GM23248 (cell line): ENCODE measurements around the gene PHACTR4. TPM values are rescaled to one million over a fixed set of nuclear protein-coding genes. Genes with fewer than 3 reads are reported as not detected.
A peak's percentile ranks its signal among the peaks of the same experiment; 100 is the strongest.
"Not testable (repeated sequence)": the region's sequence is repeated elsewhere in the genome, so short reads cannot be mapped to it uniquely, and the experiment has no call there.

ENCODE experiments used
- DNase-seq: peaks from one replicate; pipeline ENCODE4 v3.0.0-alpha.2; 2015
- H2AFZ ChIP-seq: fragments of 200-600 bp; sonication (generic); 2 replicates; pipeline ENCODE4 v1.6.1; 2016; ENCODE audit warnings: antibody characterized with exemption
- H3F3A ChIP-seq: fragments of 200-600 bp; sonication (generic); 2 replicates; pipeline ENCODE4 v1.6.1; 2016; ENCODE audit warnings: mild to moderate bottlenecking, antibody characterized with exemption, mixed run types; ENCODE audit not compliant: insufficient read depth
- H3K27ac ChIP-seq: fragments of 200-600 bp; sonication (generic); 2 replicates; pipeline ENCODE4 v1.5.1; 2016; ENCODE audit warnings: mild to moderate bottlenecking
- H3K27me3 ChIP-seq: fragments of 200-600 bp; sonication (generic); replicated peaks from 2 replicates; pipeline ENCODE4 v1.6.1; 2016; ENCODE audit warnings: mild to moderate bottlenecking; ENCODE audit not compliant: insufficient read depth
- H3K36me3 ChIP-seq: fragments of 200-600 bp; sonication (generic); 2 replicates; pipeline ENCODE4 v1.6.1; 2016; ENCODE audit warnings: low read depth, mild to moderate bottlenecking
- H3K4me1 ChIP-seq: fragments of 200-600 bp; sonication (generic); 2 replicates; pipeline ENCODE4 v1.6.1; 2016; ENCODE audit warnings: mild to moderate bottlenecking; ENCODE audit not compliant: insufficient read depth
- H3K4me2 ChIP-seq: fragments of 200-600 bp; sonication (generic); one replicate; pipeline ENCODE4 v1.6.1; 2016; ENCODE audit warnings: mild to moderate bottlenecking; ENCODE audit not compliant: unreplicated experiment
- H3K4me3 ChIP-seq: fragments of 200-600 bp; sonication (generic); 2 replicates; pipeline ENCODE4 v1.5.1; 2016; ENCODE audit warnings: mild to moderate bottlenecking
- H3K79me2 ChIP-seq: fragments of 200-600 bp; sonication (generic); 2 replicates; pipeline ENCODE4 v1.6.1; 2016; ENCODE audit warnings: mild to moderate bottlenecking; ENCODE audit not compliant: insufficient read depth
- H3K9ac ChIP-seq: fragments of 200-600 bp; sonication (generic); 2 replicates; pipeline ENCODE4 v1.6.1; 2016; ENCODE audit warnings: mild to moderate bottlenecking
- H3K9me2 ChIP-seq: fragments of 200-600 bp; sonication (generic); 2 replicates; pipeline ENCODE4 v1.6.1; 2016; ENCODE audit warnings: mixed run types, mild to moderate bottlenecking, moderate library complexity; ENCODE audit not compliant: insufficient read depth
- H3K9me3 ChIP-seq: fragments of 200-600 bp; sonication (generic); one replicate; pipeline ENCODE4 v1.6.1; 2017; ENCODE audit warnings: low read depth
- H4K20me1 ChIP-seq: fragments of 200-600 bp; sonication (generic); 2 replicates; pipeline ENCODE4 v1.6.0; 2016; ENCODE audit not compliant: insufficient read depth
- EZH2 ChIP-seq: fragments of 200-600 bp; sonication (generic); IDR thresholded peaks from 2 replicates; pipeline ENCODE4 v1.6.1; 2018; ENCODE audit warnings: antibody characterized with exemption, mild to moderate bottlenecking; ENCODE audit not compliant: insufficient read depth, poor library complexity, severe bottlenecking
- EZH2phosphoT487 ChIP-seq: fragments of 200-600 bp; sonication (generic); IDR thresholded peaks from 2 replicates; pipeline ENCODE4 v1.6.1; 2018; ENCODE audit warnings: antibody characterized with exemption, moderate library complexity, mild to moderate bottlenecking, low read depth; ENCODE audit not compliant: insufficient read depth
- WGBS, 2 experiments: methylation state at CpG; one replicate each; pipeline ENCODE4 v1.1.6; 2015 to 2017; ENCODE audit warnings: low lambda C conversion rate in 2 of 2, low coverage in 1 of 2; ENCODE audit errors: missing lambda C conversion rate in 2 of 2; 5-methylcytosine and 5-hydroxymethylcytosine counted together
- in situ Hi-C: fragments of 300-500 bp; cut with MboI; formaldehyde crosslinking; loops from 2 replicates; pipeline ENCODE4 v1.15.0; 2020
- polyA plus RNA-seq: library from polyadenylated mRNA; unstranded; fragments of >200 nt; fragmentation: Nextera tagmentation; extraction: Ambion mirVana; gene quantifications from 2 replicates; pipeline ENCODE4 v1.2.1, GENCODE V29; 2016
- total RNA-seq: library from RNA; depleted of rRNA; stranded (reverse); fragments of >200 nt; shearing (Covaris generic); gene quantifications from 2 replicates; pipeline ENCODE4 v1.2.3, GENCODE V29; 2014

PHACTR4 gene
- total and polyA plus RNA-seq, 2 experiments from 2014 or later, result 5.2 to 14.3 TPM

- H3K36me3 ChIP-seq, result peaks cover 8% of the 10 kb centered on the region; the same call in 1 of the 2 replicates
- peak overlapping the region; percentile 89 for H3K9ac ChIP-seq
- H3K79me2 ChIP-seq, result peaks cover 40% of the 10 kb centered on the region
- H3F3A ChIP-seq, result peaks cover 41% of the 10 kb centered on the region
- DNase-seq, result peak; percentile 94
- peak overlapping the region; percentile 72 for H3K27ac ChIP-seq
- H3K4me3 ChIP-seq, result peak overlapping the region; percentile 91
- in situ Hi-C loops, result no loop called here
- peak overlapping the region; percentile 90 for H3K4me2 ChIP-seq
- WGBS, 2 experiments, result 0 to 1% methylated on average over 30 to 61 of the region's 92 CpGs
- no peaks in the 10 kb centered on the region for H3K27me3 ChIP-seq
- no peaks in the 10 kb centered on the region for H4K20me1 ChIP-seq
- H3K9me2 ChIP-seq, result no peaks in the 10 kb centered on the region
- TF ChIP-seq EZH2phosphoT487 (no peak), EZH2 (no peak)
- peak overlapping the region; percentile 87 for H2AFZ ChIP-seq
- no peaks in the 10 kb centered on the region for H3K9me3 ChIP-seq
- 0 out of 2 replicates have a peak, but pooled peaks cover 6% of the 10 kb centered on the region for H3K4me1 ChIP-seq
Measured at GRCh38 chr1:28518000-28518744, 148.6 kb downstream of the PHACTR4 start.

- H3F3A ChIP-seq, result peaks cover 35% of the 10 kb centered on the region
- DNase-seq, result peak; percentile 54
- H3K4me3 ChIP-seq, result peak overlapping the region; percentile 91
- TF ChIP-seq EZH2 (no peak), EZH2phosphoT487 (no peak)
- peak overlapping the region; percentile 57 for H2AFZ ChIP-seq
- in situ Hi-C loops, result no loop called here
- H3K36me3 ChIP-seq, result peaks cover 1% of the 10 kb centered on the region; the same call in 1 of the 2 replicates
- no peaks in the 10 kb centered on the region for H3K9me3 ChIP-seq
- peak overlapping the region; percentile 90 for H3K4me2 ChIP-seq
- 0 out of 2 replicates have a peak, but pooled peaks cover 6% of the 10 kb centered on the region for H3K4me1 ChIP-seq
- 6 to 9% methylated on average over 20 to 21 of the region's 21 CpGs for WGBS, 2 experiments
- H3K9me2 ChIP-seq, result no peaks in the 10 kb centered on the region
- H3K9ac ChIP-seq, result peak overlapping the region; percentile 89
- H3K27me3 ChIP-seq, result no peaks in the 10 kb centered on the region
- H4K20me1 ChIP-seq, result no peaks in the 10 kb centered on the region
- H3K27ac ChIP-seq, result no peak overlapping the region
- H3K79me2 ChIP-seq, result peaks cover 47% of the 10 kb centered on the region
Measured at GRCh38 chr1:28518745-28519341, 149.3 kb downstream of the PHACTR4 start.

GRCh38 chr1:28519946-28520725 lies 150.6 kb downstream of the PHACTR4 start:
- no peak overlapping the region for H3K4me2 ChIP-seq
- DNase-seq, result no peak

GRCh38 chr1:28520796-28521195 lies 151.3 kb downstream of the PHACTR4 start:
- H3K27ac ChIP-seq, H3K9me3 ChIP-seq, H3K9ac ChIP-seq, H3K27me3 ChIP-seq, H2AFZ ChIP-seq, H3K9me2 ChIP-seq, DNase-seq, H3K4me2 ChIP-seq, H3K36me3 ChIP-seq, in situ Hi-C loops, H3K4me1 ChIP-seq, H4K20me1 ChIP-seq, H3K4me3 ChIP-seq: not testable (repeated sequence)
- H3K79me2 ChIP-seq, result peaks cover 67% of the 10 kb centered on the region
- 95 to 98% methylated on average over 12 of the region's 12 CpGs for WGBS, 2 experiments
- H3F3A ChIP-seq, result peaks cover 21% of the 10 kb centered on the region

More at GRCh38 chr1:28519946-28520725, 150.6 kb downstream of the PHACTR4 start:
- in situ Hi-C loops, result no loop called here
- no peaks in the 10 kb centered on the region for H3K27me3 ChIP-seq
- no peak overlapping the region for H3K4me3 ChIP-seq
- H3K36me3 ChIP-seq, result no peaks in the 10 kb centered on the region
- H3K79me2 ChIP-seq, result peaks cover 60% of the 10 kb centered on the region
- H2AFZ ChIP-seq, result no peak overlapping the region
- no peaks in the 10 kb centered on the region for H4K20me1 ChIP-seq
- H3K9me2 ChIP-seq, result no peaks in the 10 kb centered on the region
- WGBS, 2 experiments, result 91% methylated on average over 10 of the region's 10 CpGs
- H3K27ac ChIP-seq, result no peak overlapping the region
- H3K9me3 ChIP-seq, result no peaks in the 10 kb centered on the region
- H3K4me1 ChIP-seq, result 0 out of 2 replicates have a peak, but pooled peaks cover 6% of the 10 kb centered on the region
- H3F3A ChIP-seq, result peaks cover 26% of the 10 kb centered on the region
- TF ChIP-seq EZH2phosphoT487, result no peak
- no peak for TF ChIP-seq EZH2
- no peak overlapping the region for H3K9ac ChIP-seq
